Cardiac muscle cell (in vitro differentiated cells and primary cell): ENCODE data around the gene LHFPL4. TPM values are rescaled to one million over a fixed set of nuclear protein-coding genes. Genes with fewer than 3 reads are reported as not detected.

Experiments
- DNase-seq, 2 donors: peaks; one replicate each; pipeline versions ENCODE4 v3.0.0 to v3.0.0-alpha.2; 2010 to 2017; ENCODE audit warnings: low read depth in 1 of 2, low spot score in 1 of 2
- H3K27ac ChIP-seq: fragments of 200-600 bp; sonication (generic); 2 replicates; pipeline ENCODE4 v1.5.1; 2016
- H3K27me3 ChIP-seq: fragments of 200-600 bp; sonication (generic); 2 replicates; pipeline ENCODE4 v1.6.0; 2016; ENCODE audit warnings: control low read depth
- H3K36me3 ChIP-seq: fragments of 200-600 bp; sonication (generic); 2 replicates; pipeline ENCODE4 v1.5.1; 2016; ENCODE audit warnings: control low read depth
- H3K4me1 ChIP-seq: fragments of 200-600 bp; sonication (generic); 2 replicates; pipeline ENCODE4 v1.8.1; 2017; ENCODE audit warnings: low read depth, mild to moderate bottlenecking, mixed run types
- H3K4me3 ChIP-seq: fragments of 200-600 bp; sonication (generic); 2 replicates; pipeline ENCODE4 v1.5.1; 2016; ENCODE audit warnings: mild to moderate bottlenecking
- H3K9me3 ChIP-seq: fragments of 200-600 bp; sonication (generic); 2 replicates; pipeline ENCODE4 v1.5.1; 2017; ENCODE audit warnings: low read depth, mild to moderate bottlenecking, control low read depth
- CTCF ChIP-seq: IDR thresholded peaks from 2 replicates; pipeline ENCODE4 v1.5.1; 2012; ENCODE audit warnings: low read depth, mild to moderate bottlenecking, low read length
- polyA plus RNA-seq: library from polyadenylated mRNA; unstranded; fragments of >200 nt; fragmentation: Nextera tagmentation; extraction: Ambion mirVana; gene quantifications from 2 replicates; pipeline ENCODE4 v1.2.1, GENCODE V29; 2016
- total RNA-seq: library from RNA; depleted of rRNA; stranded (reverse); fragments of >200 nt; gene quantifications from 2 replicates; pipeline ENCODE4 v1.2.3, GENCODE V29; 2016

LHFPL4 gene
- total and polyA plus RNA-seq, 2 experiments from 2014 or later: 0.24 TPM; not detected in 1

- no peak overlapping the region for H3K27ac ChIP-seq
Observed at GRCh38 chr3:9476935-9477334, 76.7 kb downstream of the LHFPL4 start.

GRCh38 chr3:9474482-9474881 is 79.1 kb downstream of the LHFPL4 start:
- DNase-seq: no peak
- no peaks in the 10 kb centered on the region for H3K27me3 ChIP-seq
- no peak overlapping the region for H3K27ac ChIP-seq
- H3K4me3 ChIP-seq: no peak overlapping the region
- H3K4me1 ChIP-seq: no peaks in the 10 kb centered on the region
- no peak for TF ChIP-seq CTCF
- H3K9me3 ChIP-seq: no peaks in the 10 kb centered on the region
- peaks cover 89% of the 10 kb centered on the region for H3K36me3 ChIP-seq

More at GRCh38 chr3:9476935-9477334, 76.7 kb downstream of the LHFPL4 start:
- DNase-seq: no peak
- Histone ChIP-seq H3K36me3 (peaks cover 75% of the 10 kb centered on the region), H3K4me3 (no peak overlapping the region), H3K4me1 (no peaks in the 10 kb centered on the region), H3K27me3 (no peaks in the 10 kb centered on the region), H3K9me3 (no peaks in the 10 kb centered on the region)
- no peak for TF ChIP-seq CTCF

GRCh38 chr3:9473496-9474065 is 80.0 kb downstream of the LHFPL4 start:
- Histone ChIP-seq H3K27me3 (no peaks in the 10 kb centered on the region), H3K4me1 (no peaks in the 10 kb centered on the region), H3K9me3 (no peaks in the 10 kb centered on the region), H3K36me3 (peaks cover 90% of the 10 kb centered on the region), H3K27ac (no peak overlapping the region), H3K4me3 (no peak overlapping the region)
- no peak for TF ChIP-seq CTCF
- DNase-seq: no peak

DNA sequence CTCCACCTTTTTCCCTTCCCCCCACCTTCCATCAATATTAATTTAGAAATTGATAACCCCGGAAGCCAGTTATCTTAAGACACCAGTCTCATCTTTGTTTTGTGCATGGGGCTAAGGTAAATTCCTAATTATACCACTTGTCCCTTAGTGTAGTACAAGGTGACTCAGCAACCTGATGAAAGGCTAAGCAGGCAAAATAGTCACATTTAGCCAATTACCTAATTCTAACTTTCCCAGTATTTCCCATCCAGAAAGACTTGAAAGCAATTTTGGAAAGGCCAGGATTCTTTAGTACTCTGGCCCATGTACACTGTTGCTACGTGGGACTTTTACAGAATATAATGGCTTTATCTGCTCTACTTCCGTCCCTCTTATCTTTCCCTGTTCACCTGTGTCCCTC is 83.6 kb downstream of the LHFPL4 start:
- Histone ChIP-seq H3K4me3 (no peak overlapping the region), H3K27ac (peak overlapping the region; percentile 4), H3K9me3 (no peaks in the 10 kb centered on the region), H3K36me3 (peaks cover 93% of the 10 kb centered on the region), H3K4me1 (no peaks in the 10 kb centered on the region), H3K27me3 (no peaks in the 10 kb centered on the region)
- TF ChIP-seq CTCF: no peak
- DNase-seq: no peak

GRCh38 chr3:9468460-9468859 is 85.2 kb downstream of the LHFPL4 start:
- DNase-seq: no peak
- Histone ChIP-seq H3K36me3 (peaks cover 93% of the 10 kb centered on the region), H3K27me3 (no peaks in the 10 kb centered on the region), H3K27ac (peak overlapping the region; percentile 34), H3K4me3 (no peak overlapping the region), H3K4me1 (no peaks in the 10 kb centered on the region), H3K9me3 (no peaks in the 10 kb centered on the region)
- no peak for TF ChIP-seq CTCF
